Measurements from ENCODE around the gene GNAZ.

GNAZ gene

DNA sequence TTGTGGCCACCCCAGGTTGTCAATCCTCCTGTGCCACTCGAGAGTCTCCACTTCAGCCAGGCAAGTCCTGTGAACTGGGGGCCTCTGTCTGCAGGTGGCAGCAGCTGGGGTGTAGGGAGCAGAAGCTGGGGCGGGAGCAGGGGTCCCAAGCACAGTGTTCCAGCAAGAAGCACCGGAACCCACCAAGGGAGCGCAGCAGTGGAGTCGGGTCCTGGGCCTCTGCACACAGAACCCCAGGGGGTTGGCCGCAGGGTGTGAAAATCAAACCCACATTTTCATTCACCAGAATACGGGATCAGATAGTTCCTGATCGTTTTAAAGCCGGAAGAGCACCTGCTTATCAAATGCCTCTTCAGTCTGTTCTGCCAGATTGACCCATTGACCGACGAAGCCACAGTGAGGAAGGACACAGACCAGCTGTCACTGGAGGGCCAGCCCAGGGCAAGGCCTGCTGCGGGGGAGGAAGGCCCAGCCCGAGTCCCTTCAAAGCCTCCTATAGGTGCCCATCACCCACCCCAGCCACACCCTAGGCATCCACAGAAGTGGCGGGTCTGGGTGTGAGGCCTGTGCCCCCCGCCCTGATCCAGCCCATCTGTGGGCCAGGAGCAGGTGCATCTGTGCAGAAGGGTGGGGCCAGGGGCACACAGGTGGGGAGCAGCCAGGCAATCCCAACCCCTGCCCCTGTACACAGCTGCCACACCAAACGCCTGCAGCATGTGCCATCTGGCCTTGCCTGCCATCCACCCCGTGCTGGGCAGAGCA is 37.3 kb downstream of the GNAZ start:
- no peak for DNase-seq (ENCODE audit: low read depth)

- DNase-seq (ENCODE audit: low read depth): no peak
Measured at GRCh38 chr22:23108249-23109078, 38.1 kb downstream of the GNAZ start.

DNA sequence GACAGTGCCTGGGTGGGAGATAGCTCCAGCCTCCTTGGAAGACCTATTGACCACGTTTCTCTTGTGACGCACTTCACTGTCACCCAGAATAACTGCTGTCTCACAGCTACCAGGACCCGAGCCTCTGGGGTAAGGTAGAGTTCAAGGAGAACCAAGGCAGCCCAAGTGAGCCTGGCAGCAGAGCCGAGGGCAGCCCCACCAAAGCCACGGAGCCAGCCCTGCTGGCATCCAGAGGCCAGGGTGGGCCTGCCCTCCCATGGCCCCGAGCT is 38.7 kb downstream of the GNAZ start:
- no peak for DNase-seq (ENCODE audit: low read depth)

DNA sequence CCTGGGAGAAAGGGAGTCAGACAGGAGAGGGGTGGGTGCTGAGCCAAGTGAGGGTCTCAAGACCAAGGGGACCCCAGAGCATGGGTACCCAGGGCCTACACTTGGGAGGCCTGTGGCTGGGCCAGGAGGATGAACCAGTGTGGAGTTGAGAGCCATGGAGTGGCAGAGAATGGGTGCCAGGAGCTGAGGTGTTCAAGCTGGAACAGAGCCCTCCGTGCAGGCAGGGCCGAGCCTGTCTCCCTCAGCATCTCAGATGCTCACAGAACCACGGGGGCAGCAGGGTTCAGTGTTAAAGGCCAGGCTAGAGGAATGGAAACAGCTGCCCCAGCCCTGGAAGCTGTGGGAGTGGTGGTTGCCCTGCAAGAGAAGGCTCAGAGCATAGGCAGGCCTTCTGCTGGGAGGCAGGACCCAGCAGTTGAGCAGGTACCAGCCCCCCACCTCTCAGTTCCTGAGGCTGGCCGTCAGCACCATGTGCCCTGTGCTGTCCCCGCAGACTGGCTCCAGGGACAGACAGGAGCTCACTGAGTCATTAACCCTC is 39.2 kb downstream of the GNAZ start:
- no peak for DNase-seq (ENCODE audit: low read depth)

DNA sequence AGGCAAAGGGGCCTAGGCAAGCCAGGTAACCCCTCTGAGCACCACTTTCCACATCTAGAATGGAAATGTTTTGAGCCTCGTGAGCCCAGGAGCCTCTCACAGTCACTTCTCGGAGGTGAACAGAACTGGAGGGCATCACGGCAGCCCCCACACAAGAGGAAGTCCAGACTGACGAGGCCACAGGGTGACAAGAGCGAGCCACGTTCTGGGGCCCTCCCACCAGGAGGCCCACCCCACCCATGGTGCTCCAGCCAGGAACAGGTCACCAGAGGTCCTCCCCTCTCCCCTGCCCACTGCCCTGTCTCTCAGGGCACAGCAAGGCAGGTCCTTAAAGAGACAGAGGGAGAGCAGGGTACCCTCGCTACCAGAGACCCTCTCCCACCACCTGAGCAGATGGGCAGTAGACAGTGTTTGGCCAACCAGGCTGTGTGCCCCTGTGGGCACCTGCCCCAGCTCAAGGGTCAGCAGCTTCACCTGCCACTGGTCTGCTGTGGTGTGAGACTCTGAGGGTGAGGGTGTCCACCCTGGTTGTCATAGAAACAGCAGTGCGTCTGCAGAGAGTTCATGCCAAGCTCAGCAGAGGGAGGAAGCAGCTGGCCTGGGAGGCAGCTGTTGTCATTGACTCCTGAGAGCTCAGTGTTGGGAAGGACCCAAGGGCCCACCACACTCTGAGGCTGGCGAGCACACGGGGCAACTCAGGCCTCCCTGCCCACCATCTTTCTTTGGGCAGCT is 40.0 kb downstream of the GNAZ start:
- no peak for DNase-seq (ENCODE audit: low read depth)

DNA sequence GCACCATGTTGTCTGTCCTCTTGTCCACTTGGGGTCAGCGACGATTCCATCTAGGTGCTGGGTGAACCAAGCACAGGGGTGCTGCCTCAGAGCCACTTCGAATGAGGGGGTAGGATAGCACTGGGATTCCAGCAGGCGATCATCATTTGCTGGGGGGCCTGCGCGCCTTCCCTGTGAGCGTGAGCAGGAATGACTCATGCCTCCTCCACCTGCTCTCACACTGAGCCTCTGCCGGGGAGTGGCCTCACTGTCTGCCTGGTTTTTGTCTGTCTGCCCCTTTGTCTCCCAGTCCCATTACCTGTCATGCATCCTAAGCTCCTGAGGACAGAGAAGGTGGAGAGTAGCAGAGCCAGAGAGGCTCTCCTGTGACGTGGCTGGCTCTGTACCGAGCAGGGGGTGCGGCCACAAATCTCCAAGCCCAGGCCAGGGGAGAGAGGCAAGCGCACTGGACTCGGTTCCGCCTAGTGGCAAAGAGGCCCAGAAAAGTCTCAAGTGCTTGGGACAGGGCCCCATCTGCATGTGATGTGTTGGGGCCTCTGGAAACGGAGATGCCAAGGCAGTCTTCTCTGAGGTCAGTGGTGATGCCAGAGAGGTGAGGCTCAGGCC is 40.7 kb downstream of the GNAZ start:
- no peak for DNase-seq (ENCODE audit: low read depth)

GRCh38 chr22:23112472-23113012 is 42.2 kb downstream of the GNAZ start:
- no peak for DNase-seq (ENCODE audit: low read depth)

DNA sequence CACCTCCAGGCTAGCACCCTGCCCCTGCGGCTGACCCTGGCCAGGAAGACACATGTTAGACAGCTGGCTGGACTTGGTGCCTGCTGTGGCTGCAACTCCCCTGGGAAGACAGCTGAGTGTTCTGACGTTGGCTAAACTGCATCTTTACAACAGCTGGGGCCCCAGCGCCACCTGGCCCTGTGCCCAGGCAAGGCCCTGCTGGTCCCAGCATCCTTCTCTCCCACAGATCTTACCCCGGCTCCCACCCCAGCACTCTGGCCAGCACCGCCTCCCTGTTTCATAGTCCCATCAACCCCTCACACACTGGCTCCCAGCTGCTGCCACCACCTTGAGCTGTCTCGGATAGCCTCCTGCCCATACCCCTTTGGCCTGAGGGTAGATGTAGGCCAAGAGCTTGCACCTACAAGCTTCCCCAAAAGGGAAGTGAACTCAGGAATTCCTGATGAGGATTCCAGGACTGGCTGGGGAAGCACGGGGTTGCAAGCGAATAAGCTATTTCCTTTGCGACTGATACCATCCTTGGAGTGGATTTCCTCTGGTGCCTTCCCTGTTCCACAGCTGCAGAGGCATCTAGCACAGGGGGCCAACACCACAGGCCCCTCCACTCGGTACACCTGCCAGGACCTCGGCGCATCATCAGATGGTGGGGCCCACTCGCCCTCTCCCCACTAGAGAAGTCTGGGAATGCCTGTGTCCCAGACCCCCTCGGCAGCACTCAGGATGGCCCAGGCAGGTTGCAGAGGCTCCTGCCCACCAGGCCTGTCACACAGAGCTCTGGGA is 42.9 kb downstream of the GNAZ start:
- DNase-seq (ENCODE audit: low read depth): no peak

DNA sequence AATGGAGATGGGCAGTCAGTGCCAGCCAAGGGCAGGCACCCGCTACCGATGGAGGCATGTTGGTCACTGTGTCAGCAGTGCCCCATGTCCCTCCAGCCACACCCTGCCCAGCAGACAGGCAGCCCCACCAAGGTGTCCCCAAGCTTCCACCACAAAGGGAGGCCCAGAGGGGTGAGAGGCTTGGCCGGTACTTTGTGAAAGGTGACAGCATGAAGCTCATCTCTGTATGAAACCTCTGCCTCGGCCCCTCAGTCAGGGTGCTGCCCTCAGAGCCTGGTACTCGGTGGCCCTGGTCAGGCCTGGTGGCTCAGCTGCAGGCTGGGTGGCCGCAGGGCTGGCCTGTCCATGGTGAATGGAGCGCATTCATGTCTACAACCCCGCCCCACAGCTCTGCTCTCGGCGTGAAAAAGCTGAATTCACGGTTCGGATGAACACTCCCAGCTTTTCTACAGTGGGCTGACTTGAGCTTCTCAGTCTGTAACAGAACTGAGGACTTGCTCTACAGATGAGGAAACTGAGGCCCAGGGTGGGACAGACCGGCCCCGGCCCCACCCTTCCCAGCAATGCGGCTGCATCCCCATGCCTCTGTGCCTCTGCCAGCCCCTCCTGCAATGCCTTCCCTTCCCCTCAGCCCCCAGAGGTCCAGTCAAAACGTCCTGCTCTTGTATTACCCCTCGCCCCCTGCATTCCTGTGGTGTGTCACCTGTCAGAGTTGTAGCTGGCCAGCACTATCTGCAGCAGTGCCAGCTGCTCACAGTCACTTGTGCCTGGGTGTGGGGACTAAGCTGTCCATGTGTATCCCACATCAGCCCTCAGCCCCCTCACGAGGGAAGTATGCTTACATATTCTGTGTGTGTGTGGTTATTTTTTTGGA is 43.8 kb downstream of the GNAZ start:
- no peak for DNase-seq (ENCODE audit: low read depth)

DNA sequence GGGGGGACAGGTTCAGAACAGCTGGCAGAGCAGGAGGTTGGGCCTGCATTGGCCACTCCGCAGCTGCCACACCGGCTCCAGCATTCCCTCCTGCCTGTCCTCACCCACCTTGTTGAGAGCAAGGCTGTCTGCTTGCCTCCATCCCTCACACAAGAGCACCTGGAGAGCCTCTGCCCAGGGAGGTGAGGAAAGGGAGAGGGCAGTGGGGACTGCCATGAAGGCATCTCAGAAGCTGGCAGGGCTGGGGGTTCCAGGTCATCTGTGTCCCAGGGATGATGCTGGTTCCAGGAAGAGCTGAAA is 44.4 kb downstream of the GNAZ start:
- DNase-seq (ENCODE audit: low read depth): no peak

DNA sequence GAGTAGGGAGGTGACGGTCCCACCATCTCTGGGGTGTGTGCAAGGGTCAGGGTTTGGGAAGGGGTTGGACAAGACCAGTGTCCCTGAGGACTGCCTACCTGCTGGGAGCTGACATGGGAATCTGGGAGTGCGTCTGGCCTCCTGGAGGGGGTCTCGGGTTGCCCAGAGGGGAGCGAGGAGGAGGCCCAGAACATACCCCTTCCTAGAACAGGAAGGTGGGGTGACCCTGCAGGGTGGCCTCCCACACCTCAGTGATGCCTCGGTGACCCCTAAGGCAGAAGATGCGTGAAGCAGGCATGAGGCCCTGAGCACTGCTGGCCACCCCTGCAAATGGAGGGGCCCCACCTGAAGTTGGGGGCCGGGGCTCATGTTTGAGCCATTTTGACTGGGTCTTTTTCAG is 45.0 kb downstream of the GNAZ start:
- no peak for DNase-seq (ENCODE audit: low read depth)

DNA sequence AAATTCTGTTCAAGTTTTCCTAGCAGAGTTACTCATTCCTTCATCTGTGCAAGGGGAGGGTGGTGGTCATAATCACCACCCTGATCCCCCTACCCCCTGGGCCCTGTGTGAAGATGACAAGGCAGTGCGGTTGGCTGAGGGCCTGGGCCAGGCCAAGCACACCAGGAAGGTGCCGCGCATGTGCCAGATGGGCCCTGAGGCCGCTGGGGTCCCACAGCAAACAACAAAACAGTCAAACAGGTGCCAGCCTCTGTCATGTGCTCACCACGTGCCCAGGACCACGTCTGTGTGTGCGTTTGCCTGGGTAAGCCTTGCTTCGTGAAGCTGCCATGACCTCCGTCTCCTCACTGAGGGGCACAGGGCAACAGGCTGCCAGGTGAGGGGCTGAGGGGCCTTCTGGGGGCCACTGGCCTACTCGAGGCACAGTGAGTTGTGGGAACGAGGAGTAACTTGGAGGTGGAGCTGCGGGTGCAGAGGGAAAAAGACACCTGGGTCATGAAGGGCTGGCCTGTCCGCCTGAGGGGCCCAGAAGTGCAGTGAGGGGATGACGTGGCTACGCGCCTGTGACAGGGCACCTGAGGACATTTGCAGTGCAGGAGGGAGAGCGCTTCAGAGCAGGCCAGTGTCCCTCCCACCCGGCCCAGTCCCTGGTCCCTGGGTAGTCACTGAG is 45.6 kb downstream of the GNAZ start:
- DNase-seq (ENCODE audit: low read depth): no peak

- DNase-seq (ENCODE audit: low read depth): no peak
Measured at GRCh38 chr22:23116506-23117263, 46.4 kb downstream of the GNAZ start.

DNA sequence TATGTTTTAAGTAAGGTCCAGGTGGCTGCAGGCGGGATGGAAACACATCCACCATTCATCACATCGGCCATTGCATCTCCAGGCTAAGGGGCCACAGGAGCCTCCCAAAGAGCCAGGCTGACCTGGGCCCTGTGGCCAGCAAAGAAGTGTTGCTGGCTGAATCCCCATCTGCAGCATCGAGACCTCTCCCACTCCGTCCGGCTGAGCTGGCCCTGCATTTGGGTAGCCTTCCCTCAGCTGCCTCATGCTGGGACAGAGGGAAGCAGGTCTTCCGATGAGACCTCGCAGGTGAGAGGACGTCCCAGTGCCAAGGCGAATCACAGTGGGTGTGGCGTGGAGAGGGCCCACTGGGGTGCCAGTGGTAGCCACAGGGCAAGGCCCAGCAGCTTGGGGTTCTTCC is 47.0 kb downstream of the GNAZ start:
- no peak for DNase-seq (ENCODE audit: low read depth)

- no peak for DNase-seq (ENCODE audit: low read depth)
Measured at GRCh38 chr22:23117891-23118646, 47.8 kb downstream of the GNAZ start.

- no peak for DNase-seq (ENCODE audit: low read depth)
Measured at GRCh38 chr22:23118647-23119493, 48.6 kb downstream of the GNAZ start.

Measured in stimulated activated CD8-positive, alpha-beta memory T cell treated with anti-CD3 and anti-CD28 coated beads, Interleukin-12 subunit alpha, Interleukin-12 subunit beta, amount 100 ng/mL, for 1 hour (primary cell).